Psoas muscle (tissue), 8 donors: Measurements from ENCODE around the gene ZNF101. TPM values are rescaled to one million over a fixed set of nuclear protein-coding genes. Genes with fewer than 3 reads are reported as not detected.
"Not testable (repeated sequence)": the region's sequence is repeated elsewhere in the genome, so short reads cannot be mapped to it uniquely, and the experiment has no call there.

Source experiments
- ATAC-seq, 4 donors: fragments of 200-7000 bp; cut with Tn5 transposase; one replicate each; pipeline ENCODE4 v1.9.1; 2020; ENCODE audit warnings: moderate library complexity in 3 of 4, mild to moderate bottlenecking in 2 of 4
- DNase-seq, 2 donors: peaks; one replicate each; pipeline ENCODE4 v3.0.0-alpha.2; 2020
- H3K27ac ChIP-seq: fragments of 200-600 bp; one replicate; pipeline ENCODE4 v1.8.0; 2022
- H3K27me3 ChIP-seq, 3 donors: fragments of 200-600 bp in 1 of 3; one replicate each; pipeline versions ENCODE4 v1.6.1 to v1.8.0; 2013 to 2022; ENCODE audit warnings: low read length in 2 of 3, mild to moderate bottlenecking in 2 of 3, moderate library complexity in 1 of 3; ENCODE audit not compliant: insufficient read depth in 3 of 3
- H3K36me3 ChIP-seq, 2 donors: fragments of 200-600 bp in 1 of 2; one replicate each; pipeline versions ENCODE4 v1.6.1 to v1.8.0; 2013 to 2022; ENCODE audit warnings: low read depth in 1 of 2, mild to moderate bottlenecking in 1 of 2, moderate library complexity in 1 of 2; ENCODE audit not compliant: insufficient read depth in 1 of 2
- H3K4me1 ChIP-seq: fragments of 200-600 bp; one replicate; pipeline ENCODE4 v1.8.0; 2022
- H3K4me3 ChIP-seq: fragments of 200-600 bp; one replicate; pipeline ENCODE4 v1.8.0; 2022; ENCODE audit warnings: mild to moderate bottlenecking
- H3K9me3 ChIP-seq: fragments of 200-600 bp; one replicate; pipeline ENCODE4 v1.8.0; 2022
- WGBS, 3 donors: extraction: QIAGEN DNeasy Blood & Tissue Kit; methylation state at CpG; one replicate each; pipeline versions ENCODE4 v1.1.6 to v1.1.7; 2013; 5-methylcytosine and 5-hydroxymethylcytosine counted together
- intact Hi-C, 2 donors: fragments of 100-400 bp; cut with DNase I; formaldehyde crosslinking; loops; one replicate each; pipeline versions ENCODE4 v1.11.0 to v1.14.2; 2022
- polyA plus RNA-seq, 3 donors: library from polyadenylated mRNA; stranded (reverse); fragments of 200-250 nt; gene quantifications; one replicate each; pipeline ENCODE4 v1.2.3, GENCODE V29; 2013
- total RNA-seq, 4 donors: library from RNA; stranded (reverse); fragmentation: NEBNext Ultra II Directional in 2 of 4; extraction: Animal tissue kit (Norgen Biotek cat#: 25700) in 2 of 4; gene quantifications; one replicate each; pipeline versions ENCODE4 v1.2.1 to v1.2.4, GENCODE V29; 2021 to 2023
- TF ChIP-seq, protein P1 (sequence below): fragments of 200-600 bp; IDR thresholded peaks from one replicate; pipeline ENCODE4 v1.8.0; 2022; ENCODE audit warnings: antibody characterized with exemption
- donor health status: healthy with polysubstance abuse.
- donor health status: DM: no; HTN: no; CAD: no; lungs with moderate emphysema.
- donor health status: Bipolar disorder and iron deficiency.
- donor health status: healthy.
- donor health status: DM: yes; HTN: yes; CAD: no.
- donor health status: DM: no; HTN: no; CAD: no.
- donor health status: DM: no; HTN: no; CAD: no.
- donor health status: DM: yes; HTN: yes; CAD: no.

The ZNF101 gene
- total and polyA plus RNA-seq, 7 donors = 1.5 to 3.8 (median 2.1) TPM

DNA sequence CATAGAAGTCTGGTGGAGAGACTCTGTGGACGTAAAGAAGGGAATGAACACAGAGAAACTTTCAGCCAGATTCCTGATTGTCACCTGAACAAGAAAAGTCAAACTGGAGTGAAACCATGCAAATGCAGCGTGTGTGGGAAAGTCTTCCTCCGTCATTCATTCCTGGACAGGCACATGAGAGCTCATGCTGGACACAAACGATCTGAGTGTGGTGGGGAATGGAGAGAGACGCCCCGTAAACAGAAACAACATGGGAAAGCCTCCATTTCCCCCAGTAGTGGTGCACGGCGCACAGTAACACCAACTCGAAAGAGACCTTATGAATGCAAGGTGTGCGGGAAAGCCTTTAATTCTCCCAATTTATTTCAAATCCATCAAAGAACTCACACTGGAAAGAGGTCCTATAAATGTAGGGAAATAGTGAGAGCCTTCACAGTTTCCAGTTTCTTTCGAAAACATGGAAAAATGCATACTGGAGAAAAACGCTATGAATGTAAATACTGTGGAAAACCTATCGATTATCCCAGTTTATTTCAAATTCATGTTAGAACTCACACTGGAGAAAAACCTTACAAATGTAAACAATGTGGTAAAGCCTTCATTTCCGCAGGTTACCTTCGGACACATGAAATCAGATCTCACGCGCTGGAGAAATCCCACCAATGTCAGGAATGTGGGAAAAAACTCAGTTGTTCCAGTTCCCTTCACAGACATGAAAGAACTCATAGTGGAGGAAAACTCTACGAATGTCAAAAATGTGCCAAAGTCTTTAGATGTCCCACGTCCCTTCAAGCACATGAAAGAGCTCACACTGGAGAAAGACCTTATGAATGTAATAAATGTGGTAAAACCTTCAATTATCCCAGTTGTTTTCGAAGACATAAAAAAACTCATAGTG, 10.8 kb downstream of the ZNF101 start:
- Histone ChIP-seq H3K9me3 (peaks cover 8% of the 10 kb centered on the region), H3K4me3 (no peak overlapping the region), H3K27me3 (no peaks in the 10 kb centered on the region), H3K36me3 (peaks cover 17 to 40% of the 10 kb centered on the region in 2 donors), H3K4me1 (no peaks in the 10 kb centered on the region), H3K27ac (no peak overlapping the region)
- WGBS, 3 donors = 94 to 97% (median 96%) methylated on average over 20 of the region's 20 CpGs
- ATAC-seq (no peak), DNase-seq (no peak)
- intact Hi-C loops = no loop called here
- TF ChIP-seq, protein P1, sequence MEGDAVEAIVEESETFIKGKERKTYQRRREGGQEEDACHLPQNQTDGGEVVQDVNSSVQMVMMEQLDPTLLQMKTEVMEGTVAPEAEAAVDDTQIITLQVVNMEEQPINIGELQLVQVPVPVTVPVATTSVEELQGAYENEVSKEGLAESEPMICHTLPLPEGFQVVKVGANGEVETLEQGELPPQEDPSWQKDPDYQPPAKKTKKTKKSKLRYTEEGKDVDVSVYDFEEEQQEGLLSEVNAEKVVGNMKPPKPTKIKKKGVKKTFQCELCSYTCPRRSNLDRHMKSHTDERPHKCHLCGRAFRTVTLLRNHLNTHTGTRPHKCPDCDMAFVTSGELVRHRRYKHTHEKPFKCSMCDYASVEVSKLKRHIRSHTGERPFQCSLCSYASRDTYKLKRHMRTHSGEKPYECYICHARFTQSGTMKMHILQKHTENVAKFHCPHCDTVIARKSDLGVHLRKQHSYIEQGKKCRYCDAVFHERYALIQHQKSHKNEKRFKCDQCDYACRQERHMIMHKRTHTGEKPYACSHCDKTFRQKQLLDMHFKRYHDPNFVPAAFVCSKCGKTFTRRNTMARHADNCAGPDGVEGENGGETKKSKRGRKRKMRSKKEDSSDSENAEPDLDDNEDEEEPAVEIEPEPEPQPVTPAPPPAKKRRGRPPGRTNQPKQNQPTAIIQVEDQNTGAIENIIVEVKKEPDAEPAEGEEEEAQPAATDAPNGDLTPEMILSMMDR = no peak

DNA sequence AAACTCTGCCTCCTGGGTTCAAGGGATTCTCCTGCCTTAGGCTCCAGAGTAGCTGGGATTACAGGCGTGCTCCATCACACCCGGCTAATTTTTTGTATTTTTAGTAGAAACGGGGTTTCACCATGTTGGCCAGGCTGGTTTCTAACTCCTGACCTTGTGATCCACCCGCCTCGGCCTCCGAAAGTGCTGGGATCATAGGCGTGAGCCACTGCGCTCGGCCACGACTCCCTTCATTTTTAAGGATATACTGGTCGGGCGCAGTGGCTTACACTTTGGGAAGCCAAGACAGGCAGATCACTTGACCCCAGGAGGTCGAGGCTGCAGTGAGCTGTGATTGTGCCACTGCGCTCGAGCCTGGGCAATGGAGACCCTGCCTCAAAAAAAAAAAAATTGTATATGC, 17.5 kb downstream of the ZNF101 start:
- ATAC-seq, H3K4me1 ChIP-seq, H3K27me3 ChIP-seq, intact Hi-C loops, H3K4me3 ChIP-seq, H3K36me3 ChIP-seq, H3K27ac ChIP-seq, DNase-seq: not testable (repeated sequence)
- WGBS, 3 donors = 95 to 98% (median 95%) methylated on average over 15 of the region's 15 CpGs
- peaks cover 24% of the 10 kb centered on the region for H3K9me3 ChIP-seq

DNA sequence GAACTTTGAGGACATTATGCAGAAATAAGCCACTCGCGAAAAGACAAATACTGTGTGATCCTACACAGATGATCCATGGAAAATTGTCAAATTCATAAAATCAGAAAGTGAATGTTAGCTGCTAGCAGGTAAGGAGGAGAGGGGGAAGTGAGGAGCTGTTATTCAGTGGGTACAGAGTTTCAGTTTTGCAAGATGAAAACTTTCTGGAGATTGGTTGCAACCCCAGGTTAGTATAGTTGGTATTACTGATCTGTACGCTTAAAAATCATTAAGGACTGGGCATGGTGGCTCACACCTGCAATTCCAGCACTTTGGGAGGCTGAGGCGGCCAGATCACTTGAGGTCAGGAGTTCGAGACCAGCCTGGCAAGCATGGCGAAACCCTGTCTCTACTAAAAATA, 17.9 kb downstream of the ZNF101 start:
- DNase-seq = no peak
- H3K9me3 ChIP-seq = peaks cover 24% of the 10 kb centered on the region

DNA sequence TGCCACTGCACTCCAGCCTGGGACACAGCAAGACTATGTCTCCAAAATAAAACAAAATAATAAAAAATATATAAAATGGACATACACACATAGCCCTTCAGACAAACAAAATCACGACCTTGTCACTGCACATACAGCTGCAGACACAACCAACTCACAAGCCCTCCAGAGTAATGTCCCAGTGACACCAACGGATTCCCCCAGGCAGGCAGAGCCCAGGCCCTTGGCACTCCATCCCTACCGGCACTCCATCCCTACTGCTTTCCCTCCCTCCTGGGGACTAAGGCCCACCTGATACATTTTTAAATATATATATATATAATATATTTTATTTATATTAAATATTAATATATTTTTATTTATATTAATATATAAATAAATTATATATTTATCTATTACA, 18.5 kb downstream of the ZNF101 start:
- 89 to 93% (median 90%) methylated on average over 3 of the region's 3 CpGs for WGBS, 3 donors
- TF ChIP-seq, protein P1 = no peak
- DNase-seq = no peak
- Histone ChIP-seq H3K36me3 (no peaks in the 10 kb centered on the region), H3K9me3 (peaks cover 24% of the 10 kb centered on the region), H3K27ac (no peak overlapping the region), H3K4me3 (no peak overlapping the region), H3K4me1 (no peaks in the 10 kb centered on the region), H3K27me3 (no peaks in the 10 kb centered on the region)
- no peak for ATAC-seq
- intact Hi-C loops = no loop called here

More for the DNA sequence above, 17.9 kb downstream of the ZNF101 start:
- Histone ChIP-seq H3K27ac (no peak overlapping the region), H3K36me3 (no peaks in the 10 kb centered on the region), H3K27me3 (no peaks in the 10 kb centered on the region), H3K4me1 (no peaks in the 10 kb centered on the region), H3K4me3 (no peak overlapping the region)
- TF ChIP-seq, protein P1 = no peak
- intact Hi-C loops = no loop called here
- WGBS, 3 donors = 97 to 99% (median 99%) methylated on average over 6 of the region's 6 CpGs
- ATAC-seq = no peak

DNA sequence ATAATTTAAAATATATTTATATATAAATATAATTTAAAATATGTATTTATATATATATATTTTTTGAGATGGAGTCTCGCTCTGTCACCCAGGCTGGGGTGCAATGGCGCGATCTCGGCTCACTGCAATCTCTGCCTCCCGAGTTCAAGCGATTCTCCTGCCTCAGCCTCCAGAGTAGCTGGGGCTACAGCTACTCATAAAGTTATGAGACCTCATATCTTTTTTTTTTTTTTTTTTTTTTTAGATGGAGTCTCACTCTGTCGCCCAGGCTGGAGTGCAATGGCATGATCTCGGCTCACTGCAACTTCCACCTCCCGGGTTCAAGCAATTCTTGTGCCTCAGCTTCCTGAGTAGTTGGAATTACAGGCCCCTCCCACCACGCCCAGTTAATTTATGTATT, 20.4 kb downstream of the ZNF101 start:
- 96 to 97% (median 97%) methylated on average over 10 of the region's 10 CpGs for WGBS, 3 donors
- DNase-seq, H3K27me3 ChIP-seq, H3K4me1 ChIP-seq, H3K36me3 ChIP-seq, H3K27ac ChIP-seq, intact Hi-C loops, ATAC-seq, H3K4me3 ChIP-seq: not testable (repeated sequence)
- H3K9me3 ChIP-seq = peaks cover 24% of the 10 kb centered on the region
